ENCODE results near the gene ARMC2. TPM values are rescaled to one million over a fixed set of nuclear protein-coding genes. Genes with fewer than 3 reads are reported as not detected.

Gene ARMC2
- total and polyA plus RNA-seq, 2 donors (not counting 3 experiments of a cell fraction or from before 2014, with no cell fraction given): 1.7 to 3.7 TPM

- CTCF ChIA-PET: interaction anchor here (1.1 to 3.5 kb wide), 2 partner anchors 49 to 302 kb away, joined by 6 to 17 read pairs; no protein-coding TSS in a partner anchor
- intact Hi-C loops (cut with micrococcal nuclease): loop anchor here (10.0 kb wide), 1 partner anchor 541 kb away; the partner anchor contains the start of gene CD164
- BruUV-seq (replicated peaks): no TSS peak
These were observed 4.1 kb upstream of the ARMC2 start for GRCh38 chr6:108844135-108844534.

More at GRCh38 chr6:108844135-108844534, 4.1 kb upstream of the ARMC2 start:
- Histone ChIP-seq H3K9ac (replicated peaks; ENCODE audit: extremely low read depth, insufficient read depth, low read length) (no peak overlapping the region), H3K4me1 (ENCODE audit: control insufficient read depth, extremely low read depth, insufficient read depth, low read length) (peaks cover 4% of the 10 kb centered on the region), H3K9me1 (replicated peaks; ENCODE audit: control insufficient read depth, extremely low read depth, insufficient read depth, low read length) (no peaks in the 10 kb centered on the region), H3K79me2 (ENCODE audit: control insufficient read depth, insufficient read depth, low read length) (no peaks in the 10 kb centered on the region), H3K36me3 (ENCODE audit: control insufficient read depth in 2 of 2, extremely low read depth in 1 of 2, insufficient read depth in 2 of 2, low read length in 2 of 2) (no peaks in the 10 kb centered on the region), H3K4me2 (ENCODE audit: insufficient read depth, low read length) (no peak overlapping the region), H2AFZ (ENCODE audit: low read depth, low read length) (no peak overlapping the region), H3K4me3 (replicated peaks in 1 of 3; ENCODE audit: insufficient read depth in 1 of 3, low read depth in 1 of 3, low read length in 3 of 3) (no peak overlapping the region), H3K9me3 (replicated peaks; ENCODE audit: control insufficient read depth, insufficient read depth, low read length) (no peaks in the 10 kb centered on the region), H3K27ac (ENCODE audit: insufficient read depth, low read depth, low read length) (no peak overlapping the region), H4K20me1 (replicated peaks; ENCODE audit: control insufficient read depth, extremely low read depth, insufficient read depth, low read length) (no peaks in the 10 kb centered on the region), H3K27me3 (ENCODE audit: control insufficient read depth in 2 of 2, insufficient read depth in 2 of 2, low read length in 2 of 2) (peaks cover 0 to 2% of the 10 kb centered on the region in 2 experiments)
- FAIRE-seq: no peak
- POLR2A ChIA-PET: no interaction called here
- dilution Hi-C loops (cut with MboI; ENCODE audit: extremely low pct_ligation_motif_present, low sequenced_read_pairs): no loop called here
- TF ChIP-seq GATA2 (IDR thresholded peaks at IDR 0.05; ENCODE audit: insufficient read depth, insufficient read length, low read depth, low read length) (no peak), MYC (IDR thresholded peaks at IDR 0.05; ENCODE audit: low read depth, low read length) (no peak), POLR2AphosphoS5 (IDR thresholded peaks at IDR 0.05; ENCODE audit: insufficient read depth, low read depth, low read length) (no peak), POLR2A (IDR thresholded peaks at IDR 0.05; ENCODE audit: low read depth, low read length) (no peak), CTCF (IDR thresholded peaks at IDR 0.05; ENCODE audit: extremely low read depth in 1 of 2, insufficient read depth in 1 of 2, low read depth in 1 of 2, low read length in 2 of 2) (no peak), JUN (IDR thresholded peaks at IDR 0.05; ENCODE audit: borderline replicate concordance, insufficient read depth, insufficient read length, low read depth) (no peak), FOS (IDR thresholded peaks at IDR 0.05; ENCODE audit: borderline replicate concordance, insufficient read depth, low read length) (no peak), EZH2 (IDR thresholded peaks at IDR 0.05; ENCODE audit: borderline replicate concordance, low read depth, low read length, severe bottlenecking) (no peak)
- TF ChIP-seq, protein P1, sequence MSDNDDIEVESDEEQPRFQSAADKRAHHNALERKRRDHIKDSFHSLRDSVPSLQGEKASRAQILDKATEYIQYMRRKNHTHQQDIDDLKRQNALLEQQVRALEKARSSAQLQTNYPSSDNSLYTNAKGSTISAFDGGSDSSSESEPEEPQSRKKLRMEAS (IDR thresholded peaks at IDR 0.05; ENCODE audit: insufficient read depth, insufficient read length): no peak
- DNase-seq (ENCODE audit: low read depth, low spot score): no peak
